ENCODE measurements around the gene NCBP1.
"Not testable (repeated sequence)": the region's sequence is repeated elsewhere in the genome, so short reads cannot be mapped to it uniquely, and the experiment has no call there.

DNA sequence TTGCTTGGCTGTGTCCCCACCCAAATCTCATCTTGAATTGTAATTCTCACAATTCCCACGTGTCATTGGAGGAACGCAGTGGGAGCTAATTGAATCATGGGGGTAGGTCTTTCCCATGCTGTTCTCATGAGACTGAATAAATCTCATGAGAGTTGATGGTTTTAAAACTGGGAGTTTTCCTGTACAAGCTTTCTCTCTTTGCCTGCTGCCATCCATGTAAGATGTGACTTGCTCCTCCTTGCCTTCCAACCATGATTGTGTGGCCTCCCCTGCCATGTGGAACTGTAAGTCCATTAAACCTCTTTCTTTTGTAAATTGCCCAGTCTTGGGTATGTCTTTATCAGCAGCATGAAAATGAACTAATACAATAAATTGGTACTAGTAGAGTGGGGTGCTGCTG is 13.6 kb upstream of the NCBP1 start:
- TF ChIP-seq, protein P1, sequence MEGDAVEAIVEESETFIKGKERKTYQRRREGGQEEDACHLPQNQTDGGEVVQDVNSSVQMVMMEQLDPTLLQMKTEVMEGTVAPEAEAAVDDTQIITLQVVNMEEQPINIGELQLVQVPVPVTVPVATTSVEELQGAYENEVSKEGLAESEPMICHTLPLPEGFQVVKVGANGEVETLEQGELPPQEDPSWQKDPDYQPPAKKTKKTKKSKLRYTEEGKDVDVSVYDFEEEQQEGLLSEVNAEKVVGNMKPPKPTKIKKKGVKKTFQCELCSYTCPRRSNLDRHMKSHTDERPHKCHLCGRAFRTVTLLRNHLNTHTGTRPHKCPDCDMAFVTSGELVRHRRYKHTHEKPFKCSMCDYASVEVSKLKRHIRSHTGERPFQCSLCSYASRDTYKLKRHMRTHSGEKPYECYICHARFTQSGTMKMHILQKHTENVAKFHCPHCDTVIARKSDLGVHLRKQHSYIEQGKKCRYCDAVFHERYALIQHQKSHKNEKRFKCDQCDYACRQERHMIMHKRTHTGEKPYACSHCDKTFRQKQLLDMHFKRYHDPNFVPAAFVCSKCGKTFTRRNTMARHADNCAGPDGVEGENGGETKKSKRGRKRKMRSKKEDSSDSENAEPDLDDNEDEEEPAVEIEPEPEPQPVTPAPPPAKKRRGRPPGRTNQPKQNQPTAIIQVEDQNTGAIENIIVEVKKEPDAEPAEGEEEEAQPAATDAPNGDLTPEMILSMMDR (IDR thresholded peaks at IDR 0.05): not testable (repeated sequence)
- TF ChIP-seq POLR2AphosphoS5 (IDR thresholded peaks at IDR 0.05): not testable (repeated sequence)
